ENCODE measurements around the gene PSMD2.

Gene PSMD2

DNA sequence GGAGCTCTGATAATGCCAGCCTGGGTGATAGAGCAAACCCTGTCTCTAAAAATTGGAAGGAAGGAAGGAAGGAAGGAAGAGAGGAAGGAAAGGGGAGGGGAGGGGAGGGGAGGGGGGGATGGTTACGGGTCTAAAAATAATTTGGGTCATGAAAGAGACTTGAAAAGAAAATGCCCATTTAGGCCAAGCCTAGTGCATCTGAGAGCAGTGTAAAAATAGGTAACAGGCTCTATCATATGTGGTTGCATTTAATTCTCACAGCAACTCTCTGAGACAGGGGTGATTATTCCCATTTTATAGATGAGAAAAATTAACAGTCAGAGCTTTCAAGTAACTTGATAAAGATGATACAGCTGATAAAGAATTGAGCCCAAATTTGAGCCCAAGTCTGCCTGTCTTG, 26.8 kb upstream of the PSMD2 start:
- Histone ChIP-seq H3K79me2 (no peaks in the 10 kb centered on the region), H2AFZ (no peak overlapping the region), H3K27me3 (ENCODE audit: control insufficient read depth, insufficient read depth, low read length) (no peaks in the 10 kb centered on the region), H3K4me1 (peaks cover 3% of the 10 kb centered on the region), H3K9me3 (ENCODE audit: control insufficient read depth, low read length) (no peaks in the 10 kb centered on the region), H3K27ac (no peak overlapping the region), H3K36me3 (ENCODE audit: control insufficient read depth, insufficient read depth, low read length) (no peaks in the 10 kb centered on the region), H3K4me2 (ENCODE audit: low read length) (no peak overlapping the region), H3K4me3 (ENCODE audit: low read depth, low read length) (no peak overlapping the region), H3K9ac (no peak overlapping the region)
- TF ChIP-seq, protein P1, sequence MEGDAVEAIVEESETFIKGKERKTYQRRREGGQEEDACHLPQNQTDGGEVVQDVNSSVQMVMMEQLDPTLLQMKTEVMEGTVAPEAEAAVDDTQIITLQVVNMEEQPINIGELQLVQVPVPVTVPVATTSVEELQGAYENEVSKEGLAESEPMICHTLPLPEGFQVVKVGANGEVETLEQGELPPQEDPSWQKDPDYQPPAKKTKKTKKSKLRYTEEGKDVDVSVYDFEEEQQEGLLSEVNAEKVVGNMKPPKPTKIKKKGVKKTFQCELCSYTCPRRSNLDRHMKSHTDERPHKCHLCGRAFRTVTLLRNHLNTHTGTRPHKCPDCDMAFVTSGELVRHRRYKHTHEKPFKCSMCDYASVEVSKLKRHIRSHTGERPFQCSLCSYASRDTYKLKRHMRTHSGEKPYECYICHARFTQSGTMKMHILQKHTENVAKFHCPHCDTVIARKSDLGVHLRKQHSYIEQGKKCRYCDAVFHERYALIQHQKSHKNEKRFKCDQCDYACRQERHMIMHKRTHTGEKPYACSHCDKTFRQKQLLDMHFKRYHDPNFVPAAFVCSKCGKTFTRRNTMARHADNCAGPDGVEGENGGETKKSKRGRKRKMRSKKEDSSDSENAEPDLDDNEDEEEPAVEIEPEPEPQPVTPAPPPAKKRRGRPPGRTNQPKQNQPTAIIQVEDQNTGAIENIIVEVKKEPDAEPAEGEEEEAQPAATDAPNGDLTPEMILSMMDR (IDR thresholded peaks at IDR 0.05): no peak

DNA sequence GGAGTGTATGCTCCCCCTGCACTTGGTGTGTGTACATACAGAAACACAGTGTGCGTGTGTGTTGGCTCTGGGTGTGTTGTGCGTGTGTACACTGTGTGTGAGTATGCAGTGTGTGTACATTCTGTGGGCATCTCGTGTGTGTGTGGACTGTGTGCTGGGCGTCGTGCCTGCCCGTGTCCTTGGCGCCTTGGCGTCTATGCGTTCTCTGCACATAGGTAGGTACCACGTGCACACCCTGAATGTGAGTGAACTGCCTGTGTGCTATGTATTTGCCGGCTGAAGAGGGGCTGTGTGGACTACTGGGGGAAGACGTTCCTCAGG, 23.7 kb upstream of the PSMD2 start:
- no peak overlapping the region for H3K4me2 ChIP-seq (ENCODE audit: low read length)
- H3K79me2 ChIP-seq: no peaks in the 10 kb centered on the region
- H3K4me3 ChIP-seq (ENCODE audit: low read depth, low read length): no peak overlapping the region
- H3K9ac ChIP-seq: no peak overlapping the region
- peaks cover 3% of the 10 kb centered on the region for H3K4me1 ChIP-seq
- no peak overlapping the region for H3K27ac ChIP-seq
- H3K36me3 ChIP-seq (ENCODE audit: control insufficient read depth, insufficient read depth, low read length): no peaks in the 10 kb centered on the region
- no peaks in the 10 kb centered on the region for H3K9me3 ChIP-seq (ENCODE audit: control insufficient read depth, low read length)
- TF ChIP-seq, protein P1 (IDR thresholded peaks at IDR 0.05): no peak
- peak overlapping the region; percentile 83 for H2AFZ ChIP-seq
- no peaks in the 10 kb centered on the region for H3K27me3 ChIP-seq (ENCODE audit: control insufficient read depth, insufficient read depth, low read length)

DNA sequence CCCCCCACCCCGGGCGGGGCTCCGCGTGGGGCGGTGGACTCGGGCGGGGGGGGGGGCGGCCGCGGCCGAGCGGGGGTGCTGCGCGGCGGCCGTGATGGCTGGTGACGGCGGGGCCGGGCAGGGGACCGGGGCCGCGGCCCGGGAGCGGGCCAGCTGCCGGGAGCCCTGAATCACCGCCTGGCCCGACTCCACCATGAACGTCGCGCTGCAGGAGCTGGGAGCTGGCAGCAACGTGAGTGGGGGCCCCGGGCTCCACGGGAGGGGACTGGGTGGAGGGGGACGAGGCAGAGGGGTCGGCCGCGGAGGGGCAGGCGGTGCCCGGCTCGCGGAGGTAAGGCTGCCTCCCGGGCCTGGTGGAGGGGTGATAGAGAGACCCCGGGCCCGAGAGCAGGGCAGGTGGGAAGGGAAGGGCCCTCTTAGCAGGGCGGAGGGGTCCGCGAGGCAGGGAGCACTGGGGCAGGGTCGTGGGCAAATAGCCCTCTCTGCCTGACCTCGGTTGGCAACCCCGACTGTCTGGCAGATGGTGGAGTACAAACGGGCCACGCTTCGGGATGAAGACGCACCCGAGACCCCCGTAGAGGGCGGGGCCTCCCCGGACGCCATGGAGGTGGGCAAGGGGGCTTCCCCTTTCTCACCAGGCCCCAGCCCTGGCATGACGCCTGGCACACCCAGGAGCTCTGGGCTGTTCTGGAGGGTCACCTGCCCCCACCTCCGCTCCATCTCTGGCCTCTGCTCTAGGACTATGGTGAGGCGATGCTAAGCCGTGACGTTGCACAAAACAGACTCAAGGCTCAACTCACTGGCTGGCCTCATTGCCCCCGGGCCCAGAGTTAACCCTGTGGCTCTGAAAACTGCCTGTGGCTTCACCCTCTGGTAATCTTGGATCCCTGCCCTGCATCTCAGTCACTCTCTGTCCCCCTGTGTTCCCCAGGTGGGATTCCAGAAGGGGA, 22.8 kb upstream of the PSMD2 start, which contains the start of gene ECE2:
Gene ECE2, plus strand, starts transcription at position 62 of the 950 bp plus-strand sequence. Its CDS starts 132 bp downstream, at position 194.
- Histone ChIP-seq H3K9me3 (ENCODE audit: control insufficient read depth, low read length) (no peaks in the 10 kb centered on the region), H3K27ac (no peak within 1 kb of the TSS), H3K79me2 (no peaks in the 10 kb centered on the region), H2AFZ (peak within 1 kb of the TSS; percentile 83), H3K4me1 (peaks cover 3% of the 10 kb centered on the region), H3K4me3 (ENCODE audit: low read depth, low read length) (no peak within 1 kb of the TSS), H3K4me2 (ENCODE audit: low read length) (no peak within 1 kb of the TSS), H3K27me3 (ENCODE audit: control insufficient read depth, insufficient read depth, low read length) (no peaks in the 10 kb centered on the region), H3K9ac (no peak within 1 kb of the TSS), H3K36me3 (ENCODE audit: control insufficient read depth, insufficient read depth, low read length) (no peaks in the 10 kb centered on the region)
- TF ChIP-seq, protein P1 (IDR thresholded peaks at IDR 0.05): no peak

DNA sequence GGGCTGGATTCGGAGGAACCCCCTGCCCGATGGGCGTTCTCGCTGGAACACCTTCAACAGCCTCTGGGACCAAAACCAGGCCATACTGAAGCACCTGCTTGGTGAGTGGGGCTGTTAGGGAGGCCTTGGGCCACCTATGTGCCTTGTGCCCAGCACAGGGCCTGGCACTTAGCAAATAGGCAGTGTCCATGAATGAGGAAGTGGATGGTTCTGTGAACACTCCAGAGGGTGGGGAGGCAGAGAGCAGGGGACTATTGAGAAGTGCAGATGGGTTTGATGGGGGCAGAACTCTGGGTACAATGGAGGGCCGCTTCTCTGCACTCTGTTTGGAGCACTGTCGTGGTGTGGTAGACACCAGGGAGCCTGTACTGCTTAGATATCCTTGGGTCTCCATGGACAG, 21.7 kb upstream of the PSMD2 start:
- H3K4me2 ChIP-seq (ENCODE audit: low read length): no peak overlapping the region
- TF ChIP-seq, protein P1 (IDR thresholded peaks at IDR 0.05): no peak

More for the DNA sequence above, 21.7 kb upstream of the PSMD2 start:
- H3K4me1 ChIP-seq: peaks cover 3% of the 10 kb centered on the region
- H2AFZ ChIP-seq: no peak overlapping the region
- no peak overlapping the region for H3K27ac ChIP-seq
- no peak overlapping the region for H3K4me3 ChIP-seq (ENCODE audit: low read depth, low read length)
- no peaks in the 10 kb centered on the region for H3K27me3 ChIP-seq (ENCODE audit: control insufficient read depth, insufficient read depth, low read length)
- H3K36me3 ChIP-seq (ENCODE audit: control insufficient read depth, insufficient read depth, low read length): no peaks in the 10 kb centered on the region
- no peaks in the 10 kb centered on the region for H3K9me3 ChIP-seq (ENCODE audit: control insufficient read depth, low read length)
- no peaks in the 10 kb centered on the region for H3K79me2 ChIP-seq
- no peak overlapping the region for H3K9ac ChIP-seq

Measured in parathyroid adenoma (tissue), 2 donors.